DMS114 treated with DMSO at 0.1 percent for 48 hours (cell line): ENCODE measurements around the gene UNC119B.
"Not testable (repeated sequence)": the region's sequence is repeated elsewhere in the genome, so short reads cannot be mapped to it uniquely, and the experiment has no call there.

Experiments used
- DNase-seq: peaks from one replicate; lab custom pipeline; 2025; ENCODE audit not compliant: unreplicated experiment; lab: John Stamatoyannopoulos, UW

Gene UNC119B

GRCh38 chr12:120710031-120710804 lies at the start of gene UNC119B:
TSS of gene UNC119B (plus strand) at chr12:120710458. CDS start at chr12:120710475, 17 bp downstream.
- peak; percentile 37 for DNase-seq

DNA sequence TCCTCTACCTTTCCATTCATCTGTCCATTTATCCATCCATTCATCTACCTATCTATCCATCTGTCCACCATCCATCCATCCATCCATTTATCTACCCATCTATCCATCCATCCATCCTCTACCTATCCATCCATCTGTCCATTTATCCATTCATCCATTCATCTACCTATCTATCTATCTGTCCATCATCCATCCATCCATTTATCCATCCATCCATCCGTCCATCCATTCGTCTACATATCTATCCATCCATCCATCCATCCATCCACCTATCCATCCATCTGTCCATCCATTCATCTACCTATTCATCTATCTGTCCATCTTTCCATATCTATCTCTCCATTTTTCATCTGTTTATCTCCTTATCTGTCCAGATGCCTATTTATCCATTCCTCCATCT lies 48.8 kb upstream of the UNC119B start:
- DNase-seq: no peak

- DNase-seq: no peak
These were observed 47.4 kb upstream of the UNC119B start for GRCh38 chr12:120662879-120663278.

DNA sequence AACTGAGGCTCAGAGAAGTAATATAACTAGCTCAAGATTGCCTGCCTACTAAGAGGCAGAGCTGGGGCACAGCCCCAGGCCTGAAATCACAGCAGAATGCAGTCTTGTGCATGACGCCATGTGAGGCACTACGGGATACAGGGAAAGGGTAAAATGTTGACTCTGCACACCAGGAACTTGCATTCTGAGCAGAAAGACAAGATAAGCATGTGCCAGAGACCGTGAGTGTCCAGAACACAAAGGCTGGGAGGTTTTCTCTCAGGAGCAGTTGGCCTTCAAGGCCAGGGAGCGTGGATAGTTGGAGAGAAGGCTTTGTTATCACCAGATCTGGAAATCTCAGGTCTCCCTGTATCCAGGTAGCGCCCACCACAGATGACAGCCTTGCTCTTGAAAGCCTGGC lies 46.5 kb upstream of the UNC119B start:
- no peak for DNase-seq

DNA sequence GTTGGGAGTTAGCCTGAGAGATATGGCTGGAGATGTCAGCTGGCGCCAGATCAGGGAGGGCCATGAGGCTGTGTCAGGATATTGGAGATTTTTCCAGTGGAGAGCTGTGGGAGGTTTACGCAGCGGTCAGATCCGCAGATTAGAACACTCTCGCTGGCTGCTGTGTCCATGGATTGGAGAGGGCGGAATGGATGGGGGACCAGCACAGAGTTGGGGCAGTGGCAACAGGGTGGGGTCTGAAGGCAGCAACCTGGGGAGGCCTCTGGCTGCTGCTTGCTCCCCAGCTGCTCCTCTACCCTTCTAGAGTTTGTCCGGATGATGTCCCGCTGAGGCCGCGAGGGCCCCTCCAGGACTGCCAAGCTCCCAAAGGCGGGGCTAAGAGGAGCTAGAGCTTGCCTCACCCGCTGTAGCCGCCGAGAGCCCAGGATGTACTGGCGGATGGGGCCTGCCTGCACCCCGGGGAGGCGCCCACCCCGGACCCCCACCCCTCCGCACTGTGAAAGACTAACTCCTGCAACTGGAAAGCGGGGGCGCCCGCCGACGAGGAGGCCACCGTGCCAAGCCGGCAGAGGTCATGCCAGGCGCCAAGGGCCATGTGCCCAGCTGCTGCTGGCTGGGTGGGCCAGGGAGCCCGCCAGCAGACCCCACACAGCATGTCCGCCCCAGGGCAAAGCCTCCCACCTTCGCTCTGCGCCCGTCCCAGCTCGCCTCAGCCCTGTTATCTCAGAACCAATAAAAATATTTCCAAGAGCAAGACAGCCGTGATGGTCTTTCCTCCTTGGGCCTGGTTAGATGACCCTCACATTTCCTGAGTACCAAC lies 43.5 kb upstream of the UNC119B start:
- DNase-seq: no peak

DNA sequence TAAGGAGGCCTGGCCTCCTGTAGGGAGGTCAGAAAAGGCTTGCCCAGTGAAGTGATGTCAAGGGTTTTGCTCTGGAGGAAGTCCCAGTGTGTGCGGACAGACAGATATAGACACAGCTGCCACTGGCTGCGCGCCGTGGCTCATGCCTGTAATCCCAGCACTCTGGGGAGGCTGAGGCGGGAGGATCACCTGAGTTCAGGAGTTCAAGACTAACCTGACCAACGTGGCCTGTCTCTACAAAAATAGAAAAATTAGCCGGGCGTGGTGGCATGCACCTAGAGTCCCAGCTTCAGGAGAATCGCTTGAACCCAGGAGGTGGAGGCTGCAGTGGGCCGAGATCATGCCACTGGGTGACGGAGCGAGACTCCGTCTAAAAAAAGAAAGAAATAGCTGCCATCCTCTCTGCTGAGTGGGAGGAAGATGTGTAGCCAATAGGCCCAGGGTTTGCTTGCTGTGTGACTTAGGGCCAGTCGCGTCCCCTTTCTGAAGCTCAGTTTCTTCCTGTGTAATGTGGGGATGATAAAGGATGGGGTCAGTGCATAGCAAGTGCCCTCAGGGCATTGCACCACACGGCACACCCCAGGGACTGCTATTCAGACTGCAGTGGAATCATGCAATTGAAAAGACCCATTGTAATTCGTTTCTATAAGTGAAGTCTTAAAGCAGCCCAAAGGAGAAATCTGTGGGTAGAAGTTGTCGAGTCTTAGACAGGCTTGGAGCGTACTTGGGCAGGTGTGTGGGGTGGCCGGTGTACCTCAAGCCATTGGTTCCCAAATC lies 42.0 kb upstream of the UNC119B start:
- no peak for DNase-seq

DNA sequence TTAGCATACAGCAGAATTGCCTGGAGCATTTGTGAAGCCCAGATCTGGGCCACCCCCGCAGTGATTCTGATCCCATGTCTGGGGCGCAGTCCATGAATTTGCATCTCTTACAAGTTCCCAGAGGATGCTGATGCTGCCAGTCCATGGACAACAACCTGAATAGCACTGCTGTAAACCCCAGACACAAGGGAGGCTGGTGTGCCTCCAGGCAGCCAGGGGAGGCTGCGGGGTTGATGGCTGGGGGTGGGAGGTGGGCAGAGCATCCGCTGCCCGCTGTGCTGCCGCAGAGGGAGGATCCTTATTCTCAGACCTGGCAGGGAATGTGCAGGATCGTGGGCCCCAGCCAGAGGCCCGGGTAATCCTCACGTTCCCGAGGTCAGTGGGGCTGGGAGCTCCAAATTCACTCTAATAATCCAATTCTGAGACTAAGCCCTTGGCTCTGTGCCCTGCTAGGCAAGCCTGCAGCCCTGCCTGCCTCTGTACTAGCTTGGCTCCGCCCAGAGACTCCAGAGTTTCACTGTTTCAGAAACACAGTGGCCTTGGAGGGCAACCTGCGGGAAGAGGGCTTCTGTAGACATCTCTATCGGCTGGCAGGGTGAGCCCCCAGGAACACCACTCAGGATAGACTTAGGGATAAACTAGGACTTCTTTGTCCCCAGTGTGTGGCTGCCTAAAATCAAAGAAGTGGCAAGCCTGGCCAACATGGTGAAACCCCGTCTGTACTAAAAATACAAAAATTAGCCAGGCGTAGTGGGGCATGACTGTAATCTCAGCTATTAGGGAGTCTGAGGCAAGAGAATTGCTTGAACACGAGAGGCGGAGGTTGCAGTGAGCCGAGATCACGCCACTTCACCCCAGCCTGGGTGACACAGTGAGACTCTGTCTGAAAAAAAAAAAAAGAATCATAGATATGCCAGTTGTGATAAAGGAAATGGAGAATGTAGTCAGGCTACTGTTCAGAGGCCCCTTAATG lies 41.1 kb upstream of the UNC119B start:
- no peak for DNase-seq

- DNase-seq: not testable (repeated sequence)
These were observed 40.0 kb upstream of the UNC119B start for GRCh38 chr12:120670237-120670636.

DNA sequence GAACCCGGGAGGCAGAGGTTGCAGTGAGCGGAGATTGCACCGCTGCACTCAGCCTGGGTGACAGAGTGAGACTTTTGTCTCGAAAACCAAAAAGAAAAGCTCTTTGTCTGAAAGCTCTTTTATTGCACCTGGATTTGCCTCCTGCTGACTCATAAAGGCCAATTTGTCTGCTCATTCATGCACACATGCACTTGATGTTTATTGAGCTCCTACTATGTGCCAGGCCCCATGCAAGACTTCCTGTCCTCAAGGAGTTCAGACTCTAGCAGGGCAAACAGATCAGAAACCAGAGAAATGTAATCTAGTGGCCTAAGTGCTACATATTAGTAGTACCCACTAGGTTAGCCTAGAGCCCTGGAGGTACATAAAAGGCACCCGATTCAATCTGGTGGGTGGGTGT lies 39.6 kb upstream of the UNC119B start:
- no peak for DNase-seq

- DNase-seq: no peak
These were observed 36.1 kb upstream of the UNC119B start for GRCh38 chr12:120674097-120674636.

DNA sequence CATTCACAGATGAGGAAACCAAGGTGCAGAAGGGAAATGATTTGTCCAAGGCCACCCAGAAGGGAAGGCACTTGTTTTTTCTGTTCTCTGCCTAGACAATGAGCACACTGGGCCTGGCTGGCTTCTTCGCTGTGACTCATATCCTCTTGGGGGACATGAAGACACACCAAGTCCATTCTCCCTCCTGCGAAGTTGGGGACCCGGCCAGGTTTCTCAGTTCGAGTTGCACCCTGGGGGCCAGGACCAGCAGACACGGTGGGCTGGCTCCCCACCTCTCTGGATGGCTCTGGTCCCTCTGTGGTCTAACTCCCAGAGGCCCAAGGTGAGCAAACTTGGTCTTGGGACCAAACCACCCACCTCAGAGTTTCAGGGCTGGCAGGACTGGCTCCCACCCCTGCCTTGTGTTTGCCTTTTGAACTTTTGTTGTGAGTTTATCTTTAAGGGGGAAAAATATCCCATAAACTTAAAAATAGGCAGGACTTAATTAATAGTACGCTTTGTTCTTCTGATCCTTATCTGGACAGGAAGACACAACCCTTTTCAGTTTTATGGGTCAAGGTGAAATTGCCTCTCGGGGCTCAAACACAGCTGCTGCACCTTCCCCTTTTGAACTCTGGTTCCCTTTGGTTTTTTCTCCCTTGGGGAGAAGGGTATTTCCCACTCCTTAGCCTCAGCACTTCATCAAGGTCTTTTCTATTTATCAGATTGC lies 32.3 kb upstream of the UNC119B start:
- DNase-seq: no peak

DNA sequence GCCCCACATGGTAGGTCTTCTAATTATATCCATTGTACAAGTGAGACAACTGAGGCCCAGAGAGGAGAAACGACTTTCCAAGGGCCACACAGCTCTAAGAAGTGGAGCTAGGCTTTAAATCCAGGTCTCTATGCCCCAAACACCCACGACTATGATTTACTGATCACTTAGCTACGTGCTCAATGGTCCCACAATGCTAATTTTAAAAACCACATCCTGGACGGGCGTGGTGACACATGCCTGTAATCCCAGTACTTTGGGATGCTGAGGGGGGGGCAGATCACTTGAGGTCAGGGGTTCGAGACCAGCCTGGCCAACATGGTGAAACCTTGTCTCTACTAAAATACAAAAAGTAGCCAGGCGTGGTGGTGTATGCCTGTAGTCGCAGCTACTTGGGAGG lies 31.7 kb upstream of the UNC119B start:
- no peak for DNase-seq

DNA sequence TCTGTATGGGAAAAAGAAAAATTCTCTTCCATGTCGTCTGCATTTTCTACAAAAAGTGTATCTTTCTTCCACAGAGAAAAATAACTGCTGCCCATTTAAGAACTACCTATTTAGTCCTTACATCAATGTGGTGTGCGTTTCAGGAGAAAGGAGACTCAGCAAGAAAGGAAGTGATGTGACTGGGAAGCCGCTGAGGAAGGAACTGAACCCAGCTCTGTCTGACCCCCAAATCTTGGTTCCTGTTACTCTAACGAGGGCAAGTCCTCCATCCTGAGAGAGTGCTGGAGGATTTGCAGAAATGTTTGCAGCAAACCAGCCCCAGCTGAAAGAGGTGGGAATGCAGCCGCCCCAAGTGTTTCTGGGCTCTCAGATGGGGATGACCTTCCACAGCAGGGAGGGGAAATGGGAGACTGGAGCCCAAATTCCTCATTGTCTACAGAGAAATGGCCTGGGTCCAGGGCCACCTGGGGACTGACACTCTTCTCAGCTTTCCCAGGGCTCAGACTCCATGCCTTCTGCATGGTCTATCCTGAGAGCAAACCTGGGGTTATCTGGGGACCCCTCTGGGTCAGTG lies 30.0 kb upstream of the UNC119B start:
- no peak for DNase-seq

- DNase-seq: no peak
These were observed 25.7 kb upstream of the UNC119B start for GRCh38 chr12:120684523-120684932.

DNA sequence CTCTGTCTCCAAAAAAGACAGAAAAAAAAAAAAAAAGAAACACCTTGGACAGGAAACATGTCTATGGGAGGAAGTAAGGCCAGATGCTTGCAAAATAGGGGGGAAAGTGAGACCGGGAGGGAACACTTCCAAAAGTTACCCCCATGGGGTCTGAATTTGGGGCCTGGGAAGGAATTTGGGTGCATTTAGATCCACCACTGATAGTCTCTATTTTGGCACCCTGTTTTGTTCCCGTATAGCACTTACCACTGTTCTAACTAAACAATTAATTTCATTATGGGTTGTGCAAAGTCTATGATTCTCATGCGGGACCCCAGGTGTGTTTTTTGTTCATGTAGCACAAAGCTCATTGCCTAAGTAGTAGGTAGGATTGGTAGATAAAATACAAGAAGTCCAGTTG lies 24.7 kb upstream of the UNC119B start:
- no peak for DNase-seq

- peak; percentile 93 for DNase-seq
These were observed 24.0 kb upstream of the UNC119B start for GRCh38 chr12:120686151-120686689.

DNA sequence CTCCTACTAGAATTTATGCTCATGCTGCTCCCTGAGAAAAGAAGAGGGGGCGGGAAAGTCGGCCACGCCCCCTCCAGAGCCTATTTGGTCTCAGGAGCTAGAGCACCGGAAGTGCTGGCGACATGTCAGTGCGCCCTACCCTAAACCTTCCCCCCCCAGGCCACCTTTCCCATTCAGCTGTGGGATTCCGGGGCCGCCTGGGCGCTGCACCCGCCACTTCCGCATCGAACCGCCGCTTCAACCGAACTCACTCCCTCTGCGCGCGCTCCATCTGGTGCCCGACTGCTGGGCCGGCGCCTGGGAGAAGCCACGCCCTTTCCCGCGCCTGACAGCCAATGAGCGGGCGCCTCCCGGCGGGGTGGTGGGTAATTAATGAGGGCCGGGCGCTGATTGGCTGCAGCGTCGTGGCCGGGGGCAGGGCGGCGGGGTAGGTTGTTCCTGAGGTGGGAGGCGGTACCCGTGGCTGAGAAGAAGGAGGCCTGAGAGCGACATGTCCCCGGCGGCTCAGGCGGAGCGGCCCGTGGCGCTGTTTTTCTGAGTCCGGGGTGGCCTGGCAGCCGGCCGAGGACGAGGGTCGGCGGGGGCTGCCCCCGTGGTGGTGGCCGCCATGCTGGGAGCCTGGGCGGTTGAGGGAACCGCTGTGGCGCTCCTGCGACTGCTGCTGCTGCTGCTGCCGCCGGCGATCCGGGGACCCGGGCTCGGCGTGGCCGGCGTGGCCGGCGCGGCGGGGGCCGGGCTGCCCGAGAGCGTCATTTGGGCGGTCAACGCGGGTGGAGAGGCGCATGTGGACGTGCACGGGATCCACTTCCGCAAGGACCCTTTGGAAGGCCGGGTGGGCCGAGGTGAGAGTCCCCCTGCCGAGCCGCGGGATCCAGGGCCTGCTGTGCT lies 23.3 kb upstream of the UNC119B start, which contains the start of gene MLEC:
TSS of gene MLEC (plus strand) at position 460 of the 888 bp plus-strand sequence. CDS start at position 608, 148 bp downstream.
- peak; percentile 95 for DNase-seq
